Osteocyte (in vitro differentiated cells): ENCODE data around the gene LRRC36. TPM values are rescaled to one million over a fixed set of nuclear protein-coding genes. Genes with fewer than 3 reads are reported as not detected.

Experiments
- DNase-seq: peaks from one replicate; pipeline ENCODE4 v3.0.0; 2021; ENCODE audit warnings: mixed read lengths; ENCODE audit not compliant: unreplicated experiment; ENCODE audit errors: extremely low spot score
- H3K27ac Mint-ChIP-seq: one replicate; pipeline ENCODE4 v1.8.0; 2021; ENCODE audit warnings: mild to moderate bottlenecking, mixed read lengths; ENCODE audit not compliant: unreplicated experiment
- H3K27me3 Mint-ChIP-seq: one replicate; pipeline ENCODE4 v1.8.0; 2021; ENCODE audit warnings: mixed read lengths; ENCODE audit not compliant: unreplicated experiment
- H3K36me3 Mint-ChIP-seq: one replicate; pipeline ENCODE4 v1.8.0; 2021; ENCODE audit warnings: mixed read lengths; ENCODE audit not compliant: unreplicated experiment
- H3K4me1 Mint-ChIP-seq: one replicate; pipeline ENCODE4 v1.8.0; 2021; ENCODE audit warnings: mixed read lengths; ENCODE audit not compliant: unreplicated experiment
- H3K4me3 Mint-ChIP-seq: one replicate; pipeline ENCODE4 v1.8.0; 2021; ENCODE audit warnings: mild to moderate bottlenecking, moderate library complexity, mixed read lengths; ENCODE audit not compliant: unreplicated experiment
- H3K9me3 Mint-ChIP-seq: one replicate; pipeline ENCODE4 v1.8.0; 2021; ENCODE audit warnings: mixed read lengths; ENCODE audit not compliant: unreplicated experiment
- total RNA-seq: library from RNA; stranded (reverse); gene quantifications from 2 replicates; pipeline ENCODE4 v1.2.1, GENCODE V29; 2021
- TF ChIP-seq, protein P1 (sequence below): fragments of 200-600 bp; sonication (generic); IDR thresholded peaks from 2 replicates; pipeline ENCODE4 v1.5.0; 2021; ENCODE audit warnings: antibody characterized with exemption, mild to moderate bottlenecking, moderate library complexity

Gene LRRC36
- total RNA-seq, 1 donor from 2014 or later: not detected

DNA sequence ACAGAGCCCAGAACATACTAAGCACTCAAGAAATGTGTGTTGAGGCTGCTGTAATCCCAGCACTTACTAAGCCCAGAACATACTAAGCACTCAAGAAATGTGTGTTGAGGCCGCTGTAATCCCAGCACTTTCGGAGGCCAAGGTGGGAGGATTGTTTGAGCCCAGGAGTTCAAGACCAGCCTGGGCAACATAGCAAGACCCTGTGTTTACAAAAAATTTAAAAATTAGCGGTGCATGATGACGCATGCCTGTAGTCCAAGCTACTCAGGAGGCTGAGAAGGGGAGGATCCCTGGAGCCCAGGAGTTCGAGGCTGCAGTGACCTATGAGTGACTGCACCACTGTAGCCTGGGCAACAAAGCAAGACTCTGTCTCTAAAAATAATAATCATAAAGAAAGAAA is 96.4 kb downstream of the LRRC36 start:
- H3K27ac Mint-ChIP-seq: no peak overlapping the region
- TF ChIP-seq, protein P1, sequence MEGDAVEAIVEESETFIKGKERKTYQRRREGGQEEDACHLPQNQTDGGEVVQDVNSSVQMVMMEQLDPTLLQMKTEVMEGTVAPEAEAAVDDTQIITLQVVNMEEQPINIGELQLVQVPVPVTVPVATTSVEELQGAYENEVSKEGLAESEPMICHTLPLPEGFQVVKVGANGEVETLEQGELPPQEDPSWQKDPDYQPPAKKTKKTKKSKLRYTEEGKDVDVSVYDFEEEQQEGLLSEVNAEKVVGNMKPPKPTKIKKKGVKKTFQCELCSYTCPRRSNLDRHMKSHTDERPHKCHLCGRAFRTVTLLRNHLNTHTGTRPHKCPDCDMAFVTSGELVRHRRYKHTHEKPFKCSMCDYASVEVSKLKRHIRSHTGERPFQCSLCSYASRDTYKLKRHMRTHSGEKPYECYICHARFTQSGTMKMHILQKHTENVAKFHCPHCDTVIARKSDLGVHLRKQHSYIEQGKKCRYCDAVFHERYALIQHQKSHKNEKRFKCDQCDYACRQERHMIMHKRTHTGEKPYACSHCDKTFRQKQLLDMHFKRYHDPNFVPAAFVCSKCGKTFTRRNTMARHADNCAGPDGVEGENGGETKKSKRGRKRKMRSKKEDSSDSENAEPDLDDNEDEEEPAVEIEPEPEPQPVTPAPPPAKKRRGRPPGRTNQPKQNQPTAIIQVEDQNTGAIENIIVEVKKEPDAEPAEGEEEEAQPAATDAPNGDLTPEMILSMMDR: no peak
- peaks cover 12% of the 10 kb centered on the region for H3K27me3 Mint-ChIP-seq
- H3K9me3 Mint-ChIP-seq: no peaks in the 10 kb centered on the region
- H3K36me3 Mint-ChIP-seq: peaks cover 6% of the 10 kb centered on the region
- H3K4me1 Mint-ChIP-seq: peaks cover 28% of the 10 kb centered on the region
- no peak overlapping the region for H3K4me3 Mint-ChIP-seq
- no peak for DNase-seq

GRCh38 chr16:67423611-67424260 is 97.1 kb downstream of the LRRC36 start:
- Mint-ChIP-seq H3K27ac (no peak overlapping the region), H3K36me3 (peaks cover 6% of the 10 kb centered on the region), H3K27me3 (peaks cover 12% of the 10 kb centered on the region), H3K4me3 (no peak overlapping the region), H3K4me1 (peaks cover 32% of the 10 kb centered on the region), H3K9me3 (no peaks in the 10 kb centered on the region)
- TF ChIP-seq, protein P1: no peak
- no peak for DNase-seq

GRCh38 chr16:67424261-67424615 is 97.6 kb downstream of the LRRC36 start:
- H3K27me3 Mint-ChIP-seq: peaks cover 12% of the 10 kb centered on the region
- H3K4me3 Mint-ChIP-seq: no peak overlapping the region
- peaks cover 32% of the 10 kb centered on the region for H3K4me1 Mint-ChIP-seq
- H3K27ac Mint-ChIP-seq: no peak overlapping the region
- DNase-seq: no peak
- H3K9me3 Mint-ChIP-seq: no peaks in the 10 kb centered on the region
- H3K36me3 Mint-ChIP-seq: peaks cover 6% of the 10 kb centered on the region
- TF ChIP-seq, protein P1: no peak

DNA sequence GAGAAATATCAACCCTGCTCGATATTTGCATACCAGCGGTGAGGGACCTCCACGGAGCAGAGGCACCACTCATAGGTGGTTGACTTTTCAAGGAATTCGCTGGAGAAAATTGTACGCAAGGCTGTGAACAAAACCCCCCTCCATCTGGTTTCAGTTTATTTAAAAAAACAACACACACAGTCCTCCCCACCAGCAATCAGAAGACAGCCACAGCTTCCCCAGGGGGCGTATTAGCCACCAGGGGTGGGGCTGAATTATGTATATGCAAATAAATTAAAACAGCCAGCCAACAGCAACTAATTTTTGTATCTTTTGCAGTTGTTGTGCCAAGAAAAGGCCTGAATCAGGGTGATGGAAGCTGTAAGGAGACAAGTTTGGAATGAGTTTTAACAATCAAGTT is 98.4 kb downstream of the LRRC36 start:
- peaks cover 12% of the 10 kb centered on the region for H3K27me3 Mint-ChIP-seq

DNA sequence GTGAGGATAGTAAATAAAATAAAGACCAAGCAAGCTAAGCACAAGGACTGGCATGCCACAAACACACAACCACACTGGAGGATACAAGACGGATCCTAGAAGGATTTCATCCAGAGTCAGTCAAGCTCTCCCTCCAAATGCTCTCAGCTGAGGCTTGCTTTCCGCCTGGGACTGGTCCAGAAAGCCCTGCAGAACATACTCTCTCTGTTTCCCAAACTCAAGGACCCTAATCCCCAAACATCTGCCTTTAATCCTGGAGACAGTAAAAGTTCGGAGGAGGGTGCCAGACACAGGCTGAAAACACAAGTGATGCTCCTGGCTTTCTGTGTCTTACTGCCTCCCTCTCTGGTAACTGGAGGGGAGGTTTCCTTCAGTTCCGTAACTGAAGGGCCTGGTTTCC is 99.0 kb downstream of the LRRC36 start:
- H3K27ac Mint-ChIP-seq: no peak overlapping the region
- H3K27me3 Mint-ChIP-seq: peaks cover 15% of the 10 kb centered on the region
- H3K9me3 Mint-ChIP-seq: no peaks in the 10 kb centered on the region
- H3K36me3 Mint-ChIP-seq: peaks cover 6% of the 10 kb centered on the region
- TF ChIP-seq, protein P1: no peak
- no peak for DNase-seq
- H3K4me3 Mint-ChIP-seq: no peak overlapping the region
- H3K4me1 Mint-ChIP-seq: peaks cover 35% of the 10 kb centered on the region

More for the DNA sequence above, 98.4 kb downstream of the LRRC36 start:
- Mint-ChIP-seq H3K9me3 (no peaks in the 10 kb centered on the region), H3K27ac (no peak overlapping the region), H3K36me3 (peaks cover 6% of the 10 kb centered on the region), H3K4me3 (no peak overlapping the region), H3K4me1 (peaks cover 32% of the 10 kb centered on the region)
- DNase-seq: no peak
- TF ChIP-seq, protein P1: no peak
